ENCODE data around the gene CBX1. TPM values are rescaled to one million over a fixed set of nuclear protein-coding genes. Genes with fewer than 3 reads are reported as not detected.
A peak's percentile ranks its signal among the peaks of the same experiment; 100 is the strongest.

Gene CBX1
- total RNA-seq, 1 experiment from 2014 or later = 126 TPM

DNA sequence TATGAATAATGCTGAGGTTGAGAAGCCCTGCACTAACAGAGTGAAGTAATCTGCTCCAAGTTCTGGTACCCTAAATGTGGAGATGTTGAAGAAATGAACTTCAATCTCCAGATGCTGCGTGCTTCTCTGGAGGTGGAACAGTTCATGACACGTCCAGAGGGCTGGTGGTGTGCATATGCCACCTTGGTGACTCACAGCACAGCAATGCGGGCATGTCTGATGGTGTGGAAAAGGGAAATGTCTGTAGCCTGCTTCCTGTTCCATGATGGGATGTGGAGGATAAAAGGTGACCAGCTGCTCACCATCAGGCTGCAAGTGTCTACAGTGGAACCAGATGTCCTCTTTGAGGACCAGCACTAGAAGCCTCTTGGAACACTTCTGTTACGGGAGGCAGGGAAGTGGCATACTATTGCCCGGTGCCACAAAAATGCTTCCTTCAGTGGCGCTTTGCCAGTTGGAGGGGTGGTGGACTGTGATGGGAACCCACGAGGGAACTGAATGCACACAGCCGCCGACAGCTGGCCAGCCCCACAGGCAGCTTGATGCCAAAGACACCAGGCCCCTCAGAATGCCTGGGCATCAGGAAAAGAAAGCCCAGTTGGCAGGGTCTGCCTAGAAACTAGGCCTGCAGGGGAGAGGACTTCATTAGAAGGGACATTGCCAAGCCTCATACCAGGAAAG, 26.2 kb upstream of the CBX1 start:
- peaks cover 21% of the 10 kb centered on the region for H3K36me3 Mint-ChIP-seq (ENCODE audit: insufficient read depth, unreplicated experiment)
- DNase-seq = peak; percentile 79
- peak overlapping the region; percentile 43 for H3K27ac Mint-ChIP-seq (ENCODE audit: unreplicated experiment)
- no peaks in the 10 kb centered on the region for H3K9me3 Mint-ChIP-seq (ENCODE audit: low read depth, unreplicated experiment)
- no peak overlapping the region for H3K4me3 Mint-ChIP-seq (ENCODE audit: low read depth, unreplicated experiment)
- no peaks in the 10 kb centered on the region for H3K27me3 Mint-ChIP-seq (ENCODE audit: unreplicated experiment)
- CTCF ChIA-PET = interaction anchor here (0.5 to 2.6 kb wide), 3 partner anchors 47 to 953 kb away, joined by 3 to 8 read pairs (median 3); no protein-coding TSS in a partner anchor
- H3K4me1 Mint-ChIP-seq (ENCODE audit: low read depth, unreplicated experiment) = peaks cover 16% of the 10 kb centered on the region
- TF ChIP-seq, protein P1, sequence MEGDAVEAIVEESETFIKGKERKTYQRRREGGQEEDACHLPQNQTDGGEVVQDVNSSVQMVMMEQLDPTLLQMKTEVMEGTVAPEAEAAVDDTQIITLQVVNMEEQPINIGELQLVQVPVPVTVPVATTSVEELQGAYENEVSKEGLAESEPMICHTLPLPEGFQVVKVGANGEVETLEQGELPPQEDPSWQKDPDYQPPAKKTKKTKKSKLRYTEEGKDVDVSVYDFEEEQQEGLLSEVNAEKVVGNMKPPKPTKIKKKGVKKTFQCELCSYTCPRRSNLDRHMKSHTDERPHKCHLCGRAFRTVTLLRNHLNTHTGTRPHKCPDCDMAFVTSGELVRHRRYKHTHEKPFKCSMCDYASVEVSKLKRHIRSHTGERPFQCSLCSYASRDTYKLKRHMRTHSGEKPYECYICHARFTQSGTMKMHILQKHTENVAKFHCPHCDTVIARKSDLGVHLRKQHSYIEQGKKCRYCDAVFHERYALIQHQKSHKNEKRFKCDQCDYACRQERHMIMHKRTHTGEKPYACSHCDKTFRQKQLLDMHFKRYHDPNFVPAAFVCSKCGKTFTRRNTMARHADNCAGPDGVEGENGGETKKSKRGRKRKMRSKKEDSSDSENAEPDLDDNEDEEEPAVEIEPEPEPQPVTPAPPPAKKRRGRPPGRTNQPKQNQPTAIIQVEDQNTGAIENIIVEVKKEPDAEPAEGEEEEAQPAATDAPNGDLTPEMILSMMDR (IDR thresholded peaks at IDR 0.05; ENCODE audit: unreplicated experiment) = no peak
- BruUV-seq (replicated peaks) = no TSS peak
- intact Hi-C loops (cut with micrococcal nuclease; ENCODE audit: unreplicated experiment) = no loop called here

DNA sequence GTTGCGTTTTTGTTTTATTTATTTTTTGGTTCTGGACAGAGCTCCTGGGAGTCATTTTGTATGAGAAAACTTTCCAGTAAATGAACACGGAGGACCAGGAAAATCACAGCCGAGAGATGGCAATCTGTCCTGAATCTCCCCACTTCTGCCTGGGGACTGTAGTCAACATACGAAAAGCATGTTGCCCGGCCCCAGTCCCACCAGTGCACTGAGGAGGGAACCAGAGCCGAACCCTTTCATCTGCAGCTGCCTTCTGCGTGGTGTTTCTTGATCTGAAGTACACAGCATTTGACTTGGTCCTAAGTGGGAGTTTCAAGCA, 25.2 kb upstream of the CBX1 start:
- no TSS peak for BruUV-seq (replicated peaks)
- H3K27me3 Mint-ChIP-seq (ENCODE audit: unreplicated experiment) = no peaks in the 10 kb centered on the region
- intact Hi-C loops (cut with micrococcal nuclease; ENCODE audit: unreplicated experiment) = no loop called here
- H3K4me3 Mint-ChIP-seq (ENCODE audit: low read depth, unreplicated experiment) = no peak overlapping the region
- TF ChIP-seq, protein P1 (IDR thresholded peaks at IDR 0.05; ENCODE audit: unreplicated experiment) = no peak
- peaks cover 16% of the 10 kb centered on the region for H3K4me1 Mint-ChIP-seq (ENCODE audit: low read depth, unreplicated experiment)
- no peak for DNase-seq
- no peaks in the 10 kb centered on the region for H3K9me3 Mint-ChIP-seq (ENCODE audit: low read depth, unreplicated experiment)
- CTCF ChIA-PET = interaction anchor here (1.4 to 2.6 kb wide), 2 partner anchors 46 to 100 kb away, joined by 3 to 8 read pairs; no protein-coding TSS in a partner anchor
- H3K27ac Mint-ChIP-seq (ENCODE audit: unreplicated experiment) = no peak overlapping the region
- peaks cover 25% of the 10 kb centered on the region for H3K36me3 Mint-ChIP-seq (ENCODE audit: insufficient read depth, unreplicated experiment)

DNA sequence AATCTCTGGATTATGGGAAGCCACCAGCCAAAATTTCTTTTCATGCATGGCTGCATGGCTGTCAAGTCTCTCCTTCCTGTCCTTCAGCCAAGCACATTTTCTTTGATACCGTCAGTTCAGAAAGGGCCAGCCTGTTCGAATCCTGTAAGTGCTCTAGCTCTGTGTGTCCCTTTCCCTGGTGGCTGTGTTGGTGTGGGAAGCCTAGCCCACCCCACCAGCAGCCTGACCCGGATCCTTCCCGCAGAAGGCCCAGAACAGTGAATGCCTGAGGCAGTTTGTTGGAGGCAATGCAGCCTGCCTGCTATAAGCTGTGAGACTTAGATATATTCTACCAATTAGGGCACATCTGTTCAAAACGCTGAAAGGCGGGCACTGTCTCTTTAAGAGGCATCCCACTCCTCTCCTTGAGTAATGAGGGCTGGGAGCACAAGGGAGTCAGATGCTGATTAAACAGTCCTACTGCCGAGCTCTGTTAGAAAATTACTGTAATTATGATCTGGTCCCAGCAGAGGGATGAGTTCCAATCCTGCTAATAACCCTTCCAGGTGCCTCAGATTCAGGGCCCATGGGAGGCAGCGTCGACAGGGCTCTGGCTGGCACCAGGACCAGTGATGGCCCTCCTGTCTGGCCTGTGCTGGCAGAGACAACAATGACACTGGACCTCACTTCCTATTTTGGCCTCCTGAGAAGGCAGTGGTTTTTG, 24.7 kb upstream of the CBX1 start:
- no peaks in the 10 kb centered on the region for H3K27me3 Mint-ChIP-seq (ENCODE audit: unreplicated experiment)
- CTCF ChIA-PET = interaction anchor here (0.5 to 2.6 kb wide), 3 partner anchors 45 to 469 kb away, joined by 3 to 8 read pairs (median 3); no protein-coding TSS in a partner anchor
- peaks cover 30% of the 10 kb centered on the region for H3K36me3 Mint-ChIP-seq (ENCODE audit: insufficient read depth, unreplicated experiment)
- no peak overlapping the region for H3K4me3 Mint-ChIP-seq (ENCODE audit: low read depth, unreplicated experiment)
- H3K27ac Mint-ChIP-seq (ENCODE audit: unreplicated experiment) = no peak overlapping the region
- BruUV-seq (replicated peaks) = no TSS peak
- H3K4me1 Mint-ChIP-seq (ENCODE audit: low read depth, unreplicated experiment) = peaks cover 16% of the 10 kb centered on the region
- intact Hi-C loops (cut with micrococcal nuclease; ENCODE audit: unreplicated experiment) = no loop called here
- DNase-seq = no peak
- no peaks in the 10 kb centered on the region for H3K9me3 Mint-ChIP-seq (ENCODE audit: low read depth, unreplicated experiment)
- TF ChIP-seq, protein P1 (IDR thresholded peaks at IDR 0.05; ENCODE audit: unreplicated experiment) = no peak

DNA sequence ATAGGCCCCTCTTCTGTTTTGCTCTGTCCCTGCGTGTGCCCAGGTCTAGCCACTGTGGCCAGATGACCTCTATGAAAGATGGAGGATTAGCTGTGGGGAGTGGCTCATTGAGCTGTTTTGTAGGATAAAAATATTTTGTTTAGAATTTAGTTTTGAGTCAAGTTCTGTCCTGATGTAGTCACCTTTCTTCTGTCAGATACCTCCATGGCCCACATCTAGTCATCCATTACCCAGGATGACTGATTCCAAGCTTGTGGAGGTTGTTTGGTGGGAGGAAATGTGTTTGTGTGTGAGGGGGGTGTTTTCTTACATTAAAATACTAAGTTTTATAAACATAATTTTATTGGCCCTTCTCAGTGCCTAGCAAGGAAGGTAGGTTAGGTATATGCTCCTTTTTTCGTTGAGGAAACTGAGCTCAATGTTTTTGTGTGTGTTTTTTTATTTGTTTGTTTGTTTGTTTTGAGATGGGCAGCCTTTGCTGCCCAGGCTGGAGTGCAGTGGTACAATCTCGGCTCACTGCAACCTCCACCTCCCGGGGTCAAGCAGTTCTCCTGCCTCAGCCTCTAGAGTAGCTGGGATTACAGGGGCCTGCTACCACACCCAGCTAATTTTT, 22.6 kb upstream of the CBX1 start:
- DNase-seq = no peak

More for the DNA sequence above, 22.6 kb upstream of the CBX1 start:
- H3K27ac Mint-ChIP-seq (ENCODE audit: unreplicated experiment) = no peak overlapping the region
- H3K4me1 Mint-ChIP-seq (ENCODE audit: low read depth, unreplicated experiment) = peaks cover 16% of the 10 kb centered on the region
- H3K36me3 Mint-ChIP-seq (ENCODE audit: insufficient read depth, unreplicated experiment) = peaks cover 36% of the 10 kb centered on the region
- no peaks in the 10 kb centered on the region for H3K27me3 Mint-ChIP-seq (ENCODE audit: unreplicated experiment)
- CTCF ChIA-PET = interaction anchor here (0.6 to 1.2 kb wide), 4 partner anchors 14 to 1367 kb away, joined by 3 to 6 read pairs (median 4); no protein-coding TSS in a partner anchor
- BruUV-seq (replicated peaks) = no TSS peak
- H3K9me3 Mint-ChIP-seq (ENCODE audit: low read depth, unreplicated experiment) = no peaks in the 10 kb centered on the region
- TF ChIP-seq, protein P1 (IDR thresholded peaks at IDR 0.05; ENCODE audit: unreplicated experiment) = no peak
- no peak overlapping the region for H3K4me3 Mint-ChIP-seq (ENCODE audit: low read depth, unreplicated experiment)
- intact Hi-C loops (cut with micrococcal nuclease; ENCODE audit: unreplicated experiment) = no loop called here

Data from Calu3 (cell line).